ENCODE data around the gene LRRC46. TPM values are rescaled to one million over a fixed set of nuclear protein-coding genes. Genes with fewer than 3 reads are reported as not detected.

The LRRC46 gene
- total and polyA plus RNA-seq, 9 of the 15 experiments (the other 6 are each of a cell fraction or from before 2014, with no cell fraction given): 0.39 to 1.4 (median 0.53) TPM; not detected in 1

DNA sequence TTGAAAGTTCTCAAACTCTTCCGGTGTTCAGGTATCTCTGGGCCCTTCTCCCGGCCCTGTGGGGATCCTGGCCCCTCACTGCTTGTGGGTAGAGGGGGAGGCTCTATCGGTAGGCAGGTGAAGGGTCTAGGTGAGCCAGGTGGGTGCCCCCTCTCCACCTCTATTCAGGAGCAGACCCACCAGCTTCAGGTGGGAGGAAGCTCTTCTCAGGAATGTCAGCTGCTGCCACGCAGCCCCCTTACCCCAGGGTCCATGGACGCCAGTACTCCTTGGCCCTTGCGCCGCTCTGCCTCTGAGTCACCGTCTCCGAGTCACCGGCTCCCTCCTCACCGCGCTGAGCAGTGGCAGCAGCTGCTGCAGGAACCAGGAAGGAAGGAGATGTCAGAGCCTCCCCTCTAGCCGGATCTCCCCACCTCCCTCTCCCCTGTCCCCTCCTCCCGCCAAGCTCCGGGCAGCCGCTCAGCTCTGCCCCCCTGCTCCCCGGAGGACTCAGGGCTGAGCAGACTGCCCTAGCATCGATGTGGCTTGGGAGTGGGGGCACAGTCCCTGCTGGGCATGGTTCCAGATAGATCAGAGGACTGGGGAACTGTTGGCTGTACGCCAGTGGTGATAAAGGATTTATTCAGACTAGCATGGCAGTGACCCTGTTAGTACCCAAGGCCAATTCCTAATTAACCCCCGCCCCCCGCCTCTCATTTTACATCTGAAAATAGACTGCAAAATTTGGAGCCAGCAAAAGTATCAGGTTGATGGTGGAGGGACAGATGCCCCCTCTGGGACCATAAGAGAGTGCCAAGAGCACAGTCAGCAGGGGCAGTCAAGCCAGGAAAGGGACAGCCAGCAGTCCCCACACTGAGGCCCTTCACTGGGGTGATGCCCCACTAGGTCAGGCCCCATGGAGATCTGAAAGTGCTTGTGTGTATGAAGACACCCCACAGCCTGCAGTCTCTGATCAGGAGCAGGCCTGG is 9.8 kb upstream of the LRRC46 start, which contains the start of gene OSBPL7 (continued):
- TF ChIP-seq ZFX (CRISPR knock-in tag; IDR thresholded peaks at IDR 0.05) (peak; percentile 49), MCM7 (IDR thresholded peaks at IDR 0.05) (no peak), THRAP3 (IDR thresholded peaks at IDR 0.05; ENCODE audit: borderline replicate concordance) (no peak), ZFP36 (IDR thresholded peaks at IDR 0.05; ENCODE audit: low read depth, low read length, partially characterized antibody) (no peak), JUNB (CRISPR knock-in tag; conservative IDR thresholded peaks at IDR 0.05) (no peak), RUNX1 (IDR thresholded peaks at IDR 0.05; ENCODE audit: low read depth) (no peak), MTA2 (IDR thresholded peaks at IDR 0.05; ENCODE audit: low read depth) (no peak), FOXM1 (IDR thresholded peaks at IDR 0.05; ENCODE audit: low read depth) (no peak), FOXM1 (CRISPR knock-in tag; IDR thresholded peaks at IDR 0.05; ENCODE audit: low read depth) (no peak), IRF2 (CRISPR knock-in tag; IDR thresholded peaks at IDR 0.05) (no peak), PCBP2 (IDR thresholded peaks at IDR 0.05; ENCODE audit: low read depth, low read length, poor library complexity, severe bottlenecking) (no peak), ZSCAN32 (CRISPR knock-in tag; IDR thresholded peaks at IDR 0.05) (no peak), EP400 (IDR thresholded peaks at IDR 0.05) (no peak), LEF1 (IDR thresholded peaks at IDR 0.05) (no peak)
- TF ChIP-seq, protein P1, sequence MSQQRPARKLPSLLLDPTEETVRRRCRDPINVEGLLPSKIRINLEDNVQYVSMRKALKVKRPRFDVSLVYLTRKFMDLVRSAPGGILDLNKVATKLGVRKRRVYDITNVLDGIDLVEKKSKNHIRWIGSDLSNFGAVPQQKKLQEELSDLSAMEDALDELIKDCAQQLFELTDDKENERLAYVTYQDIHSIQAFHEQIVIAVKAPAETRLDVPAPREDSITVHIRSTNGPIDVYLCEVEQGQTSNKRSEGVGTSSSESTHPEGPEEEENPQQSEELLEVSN (IDR thresholded peaks at IDR 0.05; ENCODE audit: borderline replicate concordance in 1 of 2, extremely low read depth in 1 of 2, insufficient read depth in 1 of 2, insufficient read length in 1 of 2, low read depth in 1 of 2, low read length in 1 of 2, poor library complexity in 1 of 2, severe bottlenecking in 1 of 2): no peak
- TF ChIP-seq, protein P2, sequence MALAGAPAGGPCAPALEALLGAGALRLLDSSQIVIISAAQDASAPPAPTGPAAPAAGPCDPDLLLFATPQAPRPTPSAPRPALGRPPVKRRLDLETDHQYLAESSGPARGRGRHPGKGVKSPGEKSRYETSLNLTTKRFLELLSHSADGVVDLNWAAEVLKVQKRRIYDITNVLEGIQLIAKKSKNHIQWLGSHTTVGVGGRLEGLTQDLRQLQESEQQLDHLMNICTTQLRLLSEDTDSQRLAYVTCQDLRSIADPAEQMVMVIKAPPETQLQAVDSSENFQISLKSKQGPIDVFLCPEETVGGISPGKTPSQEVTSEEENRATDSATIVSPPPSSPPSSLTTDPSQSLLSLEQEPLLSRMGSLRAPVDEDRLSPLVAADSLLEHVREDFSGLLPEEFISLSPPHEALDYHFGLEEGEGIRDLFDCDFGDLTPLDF (CRISPR knock-in tag; IDR thresholded peaks at IDR 0.05): no peak
- TF ChIP-seq, protein P3, sequence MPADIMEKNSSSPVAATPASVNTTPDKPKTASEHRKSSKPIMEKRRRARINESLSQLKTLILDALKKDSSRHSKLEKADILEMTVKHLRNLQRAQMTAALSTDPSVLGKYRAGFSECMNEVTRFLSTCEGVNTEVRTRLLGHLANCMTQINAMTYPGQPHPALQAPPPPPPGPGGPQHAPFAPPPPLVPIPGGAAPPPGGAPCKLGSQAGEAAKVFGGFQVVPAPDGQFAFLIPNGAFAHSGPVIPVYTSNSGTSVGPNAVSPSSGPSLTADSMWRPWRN (IDR thresholded peaks at IDR 0.05; ENCODE audit: low read depth): no peak
- TF ChIP-seq, protein P4, sequence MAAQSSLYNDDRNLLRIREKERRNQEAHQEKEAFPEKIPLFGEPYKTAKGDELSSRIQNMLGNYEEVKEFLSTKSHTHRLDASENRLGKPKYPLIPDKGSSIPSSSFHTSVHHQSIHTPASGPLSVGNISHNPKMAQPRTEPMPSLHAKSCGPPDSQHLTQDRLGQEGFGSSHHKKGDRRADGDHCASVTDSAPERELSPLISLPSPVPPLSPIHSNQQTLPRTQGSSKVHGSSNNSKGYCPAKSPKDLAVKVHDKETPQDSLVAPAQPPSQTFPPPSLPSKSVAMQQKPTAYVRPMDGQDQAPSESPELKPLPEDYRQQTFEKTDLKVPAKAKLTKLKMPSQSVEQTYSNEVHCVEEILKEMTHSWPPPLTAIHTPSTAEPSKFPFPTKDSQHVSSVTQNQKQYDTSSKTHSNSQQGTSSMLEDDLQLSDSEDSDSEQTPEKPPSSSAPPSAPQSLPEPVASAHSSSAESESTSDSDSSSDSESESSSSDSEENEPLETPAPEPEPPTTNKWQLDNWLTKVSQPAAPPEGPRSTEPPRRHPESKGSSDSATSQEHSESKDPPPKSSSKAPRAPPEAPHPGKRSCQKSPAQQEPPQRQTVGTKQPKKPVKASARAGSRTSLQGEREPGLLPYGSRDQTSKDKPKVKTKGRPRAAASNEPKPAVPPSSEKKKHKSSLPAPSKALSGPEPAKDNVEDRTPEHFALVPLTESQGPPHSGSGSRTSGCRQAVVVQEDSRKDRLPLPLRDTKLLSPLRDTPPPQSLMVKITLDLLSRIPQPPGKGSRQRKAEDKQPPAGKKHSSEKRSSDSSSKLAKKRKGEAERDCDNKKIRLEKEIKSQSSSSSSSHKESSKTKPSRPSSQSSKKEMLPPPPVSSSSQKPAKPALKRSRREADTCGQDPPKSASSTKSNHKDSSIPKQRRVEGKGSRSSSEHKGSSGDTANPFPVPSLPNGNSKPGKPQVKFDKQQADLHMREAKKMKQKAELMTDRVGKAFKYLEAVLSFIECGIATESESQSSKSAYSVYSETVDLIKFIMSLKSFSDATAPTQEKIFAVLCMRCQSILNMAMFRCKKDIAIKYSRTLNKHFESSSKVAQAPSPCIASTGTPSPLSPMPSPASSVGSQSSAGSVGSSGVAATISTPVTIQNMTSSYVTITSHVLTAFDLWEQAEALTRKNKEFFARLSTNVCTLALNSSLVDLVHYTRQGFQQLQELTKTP (IDR thresholded peaks at IDR 0.05; ENCODE audit: low read depth in 1 of 2, partially characterized antibody in 2 of 2): peak in 1 of 2 experiments; percentile 36
